DMS53 (cell line): ENCODE measurements around the gene SNCG.
"Not testable (repeated sequence)": the region's sequence is repeated elsewhere in the genome, so short reads cannot be mapped to it uniquely, and the experiment has no call there.

Experiments used
- DNase-seq: peaks from one replicate; lab custom pipeline; 2025; lab: John Stamatoyannopoulos, UW

SNCG gene

GRCh38 chr10:86978457-86978856, 20.1 kb downstream of the SNCG start:
- not testable (repeated sequence) for DNase-seq

- no peak for DNase-seq
Measured at GRCh38 chr10:86979296-86979818, 21.0 kb downstream of the SNCG start.

- no peak for DNase-seq
Measured at GRCh38 chr10:86979977-86980448, 21.6 kb downstream of the SNCG start.

- not testable (repeated sequence) for DNase-seq
Measured at GRCh38 chr10:86981020-86981419, 22.6 kb downstream of the SNCG start.

- no peak for DNase-seq
Measured at GRCh38 chr10:86981716-86982115, 23.3 kb downstream of the SNCG start.

- not testable (repeated sequence) for DNase-seq
Measured at GRCh38 chr10:86984498-86984897, 26.1 kb downstream of the SNCG start.

- DNase-seq: no peak
Measured at GRCh38 chr10:86988520-86988919, 30.1 kb downstream of the SNCG start.

GRCh38 chr10:86991362-86991761, 33.0 kb downstream of the SNCG start:
- DNase-seq: not testable (repeated sequence)

- DNase-seq: no peak
Measured at GRCh38 chr10:86992456-86992855, 34.1 kb downstream of the SNCG start.

- no peak for DNase-seq
Measured at GRCh38 chr10:86992929-86993328, 34.5 kb downstream of the SNCG start.

- peak; percentile 22 for DNase-seq
Measured at GRCh38 chr10:86999802-87000403, 41.5 kb downstream of the SNCG start.

- DNase-seq: peak; percentile 15
Measured at GRCh38 chr10:87000491-87000890, 42.1 kb downstream of the SNCG start.

- DNase-seq: not testable (repeated sequence)
Measured at GRCh38 chr10:87007124-87007523, 48.7 kb downstream of the SNCG start.

GRCh38 chr10:87007674-87008073, 49.3 kb downstream of the SNCG start:
- DNase-seq: peak; percentile 23

- DNase-seq: peak; percentile 4
Measured at GRCh38 chr10:87008303-87008702, 49.9 kb downstream of the SNCG start.

GRCh38 chr10:87009134-87009696, 50.8 kb downstream of the SNCG start:
- DNase-seq: not testable (repeated sequence)
